Sigmoid colon (tissue), 4 donors: ENCODE data around the gene BTBD9.

Experiments
- CTCF ChIP-seq, 4 experiments: fragments of 450-650 bp in 3 of 4; fragments of 200-600 bp in 1 of 4; IDR thresholded peaks; one replicate each; pipeline ENCODE4 v1.5.1; 2016 to 2019; ENCODE audit warnings: antibody characterized with exemption in 4 of 4, mild to moderate bottlenecking in 3 of 4, moderate library complexity in 2 of 4
- POLR2AphosphoS5 ChIP-seq, 4 donors: sonication (generic); formaldehyde crosslinking; IDR thresholded peaks; one replicate each; pipeline ENCODE4 v1.6.1; 2017; ENCODE audit warnings: antibody characterized with exemption in 4 of 4

DNA sequence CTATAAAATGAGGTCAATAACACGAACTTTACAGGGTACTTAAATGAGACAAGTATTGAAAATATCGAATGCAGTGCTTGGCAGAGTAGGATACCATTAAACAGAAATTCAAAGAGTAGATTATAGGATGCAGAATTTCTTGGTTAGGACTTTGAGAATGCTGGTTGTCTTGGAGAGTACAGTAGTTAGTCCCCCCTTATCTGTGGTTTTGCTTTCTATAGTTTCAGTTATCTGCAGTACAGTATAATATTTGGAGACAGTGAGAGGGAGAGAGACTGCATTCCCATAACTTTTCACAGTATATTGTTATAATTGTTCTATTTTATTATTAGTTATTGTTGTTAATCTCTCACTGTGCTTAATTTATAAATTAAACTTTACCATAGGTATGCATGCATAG, 290.5 kb downstream of the BTBD9 start:
- TF ChIP-seq POLR2AphosphoS5 (IDR thresholded peaks at IDR 0.05) (no peak), CTCF (IDR thresholded peaks at IDR 0.05) (no peak)
